HG02571 (cell line): ENCODE data around the gene TRPM2.

Source experiments
- ATAC-seq: cut with Tn5 transposase; IDR thresholded peaks from one replicate; pipeline ENCODE4 v1.9.1; 2021; ENCODE audit warnings: mild to moderate bottlenecking, moderate library complexity; ENCODE audit not compliant: unreplicated experiment

The TRPM2 gene

DNA sequence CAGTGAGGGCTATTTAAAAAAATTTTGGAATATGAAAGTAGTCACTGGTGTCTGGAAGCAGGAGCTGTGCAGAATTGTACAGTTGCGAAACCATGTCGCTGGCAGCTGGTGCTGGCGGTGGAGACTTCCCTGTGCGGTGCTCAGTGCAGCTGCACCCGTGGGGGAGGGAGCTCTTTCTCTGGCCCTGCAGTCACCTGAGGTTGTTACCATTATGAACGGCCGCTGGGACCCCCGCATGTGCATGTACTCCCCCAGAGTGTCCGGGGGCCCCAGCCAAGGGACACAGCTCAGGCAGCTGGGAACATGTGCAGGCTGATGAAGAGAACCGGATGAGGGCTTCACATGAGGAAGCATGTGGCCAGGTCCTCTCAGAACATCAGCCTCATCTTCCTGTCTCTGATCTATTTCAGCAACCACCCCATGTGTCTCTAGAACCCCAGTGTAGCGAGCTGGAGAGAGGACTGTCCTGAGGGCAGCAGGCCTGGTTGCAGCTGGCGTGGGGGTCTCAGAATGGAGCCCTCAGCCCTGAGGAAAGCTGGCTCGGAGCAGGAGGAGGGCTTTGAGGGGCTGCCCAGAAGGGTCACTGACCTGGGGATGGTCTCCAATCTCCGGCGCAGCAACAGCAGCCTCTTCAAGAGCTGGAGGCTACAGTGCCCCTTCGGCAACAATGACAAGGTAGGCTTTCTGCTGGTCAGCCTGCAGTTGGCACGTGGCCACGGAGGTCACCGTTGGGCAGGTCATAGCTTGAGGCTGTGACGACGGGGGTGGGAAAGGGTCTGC is at the start of gene TRPM2:
Gene TRPM2, plus strand, starts transcription at position 431 of the 780 bp plus-strand sequence. Its CDS starts 80 bp downstream, at position 511.
- ATAC-seq = no peak

DNA sequence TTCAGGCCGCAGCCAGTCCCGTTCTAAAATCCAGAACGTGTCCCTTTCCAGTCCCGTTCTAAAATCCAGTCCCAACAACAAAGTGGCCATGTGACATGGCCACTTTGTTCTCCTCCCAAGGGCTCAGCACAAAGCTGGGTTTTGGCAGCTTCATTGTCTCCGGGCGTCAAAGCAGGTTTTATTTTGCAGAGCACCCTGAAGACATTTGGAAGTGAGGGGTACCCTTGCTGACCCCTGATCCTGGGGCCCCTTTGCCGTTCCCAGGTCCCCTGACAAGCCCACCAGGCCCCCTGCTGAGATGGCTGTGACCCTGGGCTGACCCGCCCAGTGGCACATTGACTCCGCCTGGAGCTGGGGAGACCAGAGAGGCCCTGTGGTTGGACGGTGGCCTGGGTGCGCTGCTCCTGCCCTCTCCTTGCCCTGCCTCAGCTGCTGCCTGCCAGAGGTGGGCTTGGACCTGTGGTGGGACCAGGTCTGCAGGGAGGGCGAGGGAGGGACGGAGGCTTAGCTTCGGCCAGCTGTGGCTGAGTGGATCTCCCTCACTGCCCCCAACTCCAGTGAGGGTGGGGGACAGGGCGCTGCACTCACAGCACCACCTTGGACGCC is 49.3 kb upstream of the TRPM2 start:
- no peak for ATAC-seq

DNA sequence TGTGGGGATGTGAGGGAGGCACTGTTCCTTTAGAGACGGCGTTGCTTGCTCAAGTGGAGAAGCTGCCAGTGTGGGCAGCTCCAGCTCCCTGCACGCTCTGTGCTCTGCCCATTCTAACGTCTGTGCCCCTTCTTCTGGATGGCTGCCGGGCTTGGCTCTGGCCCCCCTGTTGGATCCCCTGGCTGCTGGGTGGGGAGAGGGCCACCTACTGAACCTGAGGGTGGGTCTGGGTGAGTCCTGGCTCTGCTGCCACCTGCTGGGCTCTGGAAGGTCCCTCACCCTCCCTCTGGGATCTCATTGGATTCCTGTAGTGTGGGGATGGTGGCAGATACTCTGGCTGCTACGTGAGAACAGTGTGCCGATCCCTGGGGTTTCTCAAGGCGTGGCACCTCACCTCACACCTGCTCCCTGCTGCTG is 48.5 kb upstream of the TRPM2 start:
- no peak for ATAC-seq

DNA sequence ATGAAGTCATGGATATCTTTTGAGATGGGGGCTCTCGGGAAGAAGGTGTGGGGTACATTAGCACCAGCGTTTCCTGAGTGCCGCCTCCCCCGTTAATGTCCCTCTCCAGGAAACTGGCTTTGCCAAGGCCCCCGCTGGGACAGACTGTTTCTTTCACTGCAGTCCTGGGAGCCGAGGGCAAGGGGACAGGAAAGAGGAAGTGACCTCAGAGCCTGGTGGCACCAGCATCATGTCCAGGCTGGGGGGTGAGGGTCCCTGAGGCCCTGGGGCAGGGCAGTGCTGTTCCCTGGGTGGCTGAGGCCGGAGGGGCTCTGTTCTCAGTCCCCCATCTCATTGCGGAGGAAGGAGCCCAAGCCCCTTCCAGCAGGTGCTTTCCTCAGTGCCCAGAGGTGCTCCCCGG is 47.7 kb upstream of the TRPM2 start:
- ATAC-seq = no peak

DNA sequence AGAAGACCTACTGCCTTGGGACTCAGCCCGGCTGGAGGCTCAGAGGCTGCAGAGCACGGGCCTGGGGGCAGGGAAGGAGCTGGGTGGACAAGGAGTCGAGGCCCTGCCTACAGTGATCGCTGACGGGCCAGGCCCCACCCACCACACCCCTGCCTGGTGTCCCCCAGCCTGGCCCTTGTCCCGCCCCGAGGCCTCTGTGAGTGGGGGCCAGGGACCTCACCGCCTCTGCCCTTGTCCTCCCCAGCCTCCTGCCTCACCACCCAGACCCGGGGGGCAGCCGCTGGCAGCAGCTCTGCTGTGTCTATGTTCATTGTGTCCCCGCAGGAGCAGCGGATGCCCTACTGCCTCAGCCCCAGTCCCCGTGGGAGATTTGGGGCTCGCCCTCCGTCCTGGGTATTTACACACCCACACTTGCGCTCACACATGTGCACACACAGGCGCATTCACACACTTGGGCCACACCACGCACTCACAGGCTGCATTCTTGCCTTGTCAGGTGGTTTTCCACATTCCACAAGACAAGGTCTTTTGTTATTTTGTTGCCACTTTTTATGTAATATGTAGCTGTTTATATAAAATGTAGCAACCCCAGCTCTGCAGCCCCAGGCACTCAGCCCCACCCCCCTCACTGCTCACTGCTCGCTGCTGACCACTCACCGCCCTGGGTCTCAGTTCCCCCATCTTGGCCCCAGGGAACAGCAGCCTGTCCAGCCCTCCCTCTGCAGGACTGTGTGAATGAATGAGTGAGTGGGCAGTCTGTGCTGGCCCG is 46.3 kb upstream of the TRPM2 start:
- no peak for ATAC-seq

DNA sequence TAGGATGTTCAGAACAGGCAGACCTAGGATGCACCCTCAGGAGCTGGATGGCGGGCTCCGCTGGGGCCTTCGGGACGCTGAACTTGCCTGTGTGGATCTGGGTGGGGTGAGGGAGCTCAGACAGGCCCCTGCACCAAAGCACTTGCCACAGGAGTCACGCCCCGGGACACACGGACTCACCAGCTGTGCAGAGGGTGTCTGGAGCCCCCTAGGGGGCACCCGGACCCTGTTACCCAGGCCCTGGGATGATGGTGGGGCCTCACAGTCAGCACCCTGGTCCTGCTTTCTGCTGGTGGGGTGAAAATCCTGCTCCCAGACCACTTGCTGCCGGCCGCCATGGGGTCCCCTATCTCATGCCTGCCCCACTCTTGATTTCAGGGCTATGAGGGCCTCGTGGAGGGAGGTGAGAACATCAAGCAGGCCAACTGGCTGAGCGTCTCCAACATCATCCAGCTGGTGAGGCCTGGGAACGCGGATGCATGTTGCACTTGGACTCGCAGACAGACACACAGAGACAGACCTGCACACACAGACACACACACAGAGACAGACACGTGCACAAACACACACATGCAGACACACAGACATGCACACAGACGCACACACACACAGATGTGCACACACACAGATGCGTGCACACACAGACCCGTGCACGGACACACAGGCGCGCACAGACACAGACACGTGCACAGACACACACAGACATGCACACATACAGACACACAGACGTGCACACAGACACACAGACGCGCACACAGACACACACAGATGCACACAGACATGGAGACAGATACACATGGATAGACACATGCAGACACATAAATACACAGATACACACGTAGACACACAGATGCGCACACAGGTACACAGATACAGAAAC is 42.6 kb upstream of the TRPM2 start:
- no peak for ATAC-seq

DNA sequence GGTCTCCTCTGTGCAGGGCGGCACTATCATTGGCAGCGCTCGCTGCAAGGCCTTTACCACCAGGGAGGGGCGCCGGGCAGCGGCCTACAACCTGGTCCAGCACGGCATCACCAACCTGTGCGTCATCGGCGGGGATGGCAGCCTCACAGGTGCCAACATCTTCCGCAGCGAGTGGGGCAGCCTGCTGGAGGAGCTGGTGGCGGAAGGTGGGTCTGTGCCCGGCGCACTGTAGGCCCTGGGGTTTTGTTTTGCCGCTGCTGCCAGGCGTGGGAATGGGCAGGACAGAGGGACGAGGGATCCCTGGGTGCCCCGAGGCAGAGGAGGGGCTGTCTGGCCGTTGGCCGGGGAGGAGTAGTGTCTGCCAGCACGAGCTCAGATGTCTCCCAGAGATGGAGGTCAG is 41.3 kb upstream of the TRPM2 start:
- no peak for ATAC-seq

DNA sequence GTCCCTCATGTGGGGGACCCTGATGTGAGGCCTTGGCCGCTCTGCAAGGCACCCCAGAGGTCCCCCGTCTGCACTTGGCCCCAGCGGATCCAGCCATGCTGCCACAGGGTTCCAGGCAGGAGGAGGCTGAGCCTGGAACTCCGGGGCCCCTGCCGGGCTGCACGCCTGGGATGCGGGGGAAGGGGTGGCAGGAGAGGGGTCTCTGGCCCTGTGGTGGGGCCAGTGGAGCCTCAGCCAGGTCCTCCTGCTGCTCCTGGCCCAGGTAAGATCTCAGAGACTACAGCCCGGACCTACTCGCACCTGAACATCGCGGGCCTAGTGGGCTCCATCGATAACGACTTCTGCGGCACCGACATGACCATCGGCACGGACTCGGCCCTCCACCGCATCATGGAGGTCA is 40.7 kb upstream of the TRPM2 start:
- ATAC-seq = no peak

DNA sequence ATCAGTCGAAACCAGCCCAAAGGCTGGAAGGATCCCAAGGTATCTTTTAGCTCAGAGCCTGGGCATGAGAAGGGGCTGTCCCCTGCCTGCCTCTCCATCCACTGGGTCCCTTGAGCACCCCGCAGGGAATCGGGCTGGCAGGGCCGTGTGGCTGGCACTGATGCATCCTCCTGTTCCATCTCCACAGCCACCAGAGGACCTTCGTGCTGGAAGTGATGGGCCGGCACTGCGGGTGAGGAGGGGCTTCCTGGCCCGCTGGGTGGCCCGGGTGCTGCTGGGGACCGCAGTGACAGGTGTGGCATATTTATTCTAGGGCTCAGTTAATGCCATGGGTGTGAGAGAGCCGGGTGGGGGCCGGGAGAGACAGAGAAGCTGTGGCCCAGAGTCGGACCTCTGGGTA is 40.0 kb upstream of the TRPM2 start:
- no peak for ATAC-seq

DNA sequence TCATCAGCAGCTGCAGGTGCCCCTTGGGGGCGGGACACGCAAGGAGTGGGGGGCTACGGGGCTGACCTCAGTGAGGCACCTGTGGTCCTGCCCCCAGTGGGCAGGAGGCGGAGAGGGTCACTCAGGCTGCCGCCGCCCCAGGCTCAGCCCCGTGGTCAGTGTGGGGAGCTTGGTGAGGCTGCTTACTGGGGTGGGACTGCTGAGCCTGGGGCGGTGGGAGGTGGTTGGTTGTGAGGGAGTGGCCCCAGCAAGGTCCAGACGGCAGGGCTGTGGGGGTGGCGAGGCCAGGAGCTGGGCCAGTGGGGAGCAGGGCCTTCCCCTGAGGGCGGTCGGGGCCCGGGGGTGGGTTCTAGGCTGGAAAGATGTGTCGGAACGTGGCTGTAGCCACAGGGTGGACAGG is 39.3 kb upstream of the TRPM2 start:
- ATAC-seq = no peak

DNA sequence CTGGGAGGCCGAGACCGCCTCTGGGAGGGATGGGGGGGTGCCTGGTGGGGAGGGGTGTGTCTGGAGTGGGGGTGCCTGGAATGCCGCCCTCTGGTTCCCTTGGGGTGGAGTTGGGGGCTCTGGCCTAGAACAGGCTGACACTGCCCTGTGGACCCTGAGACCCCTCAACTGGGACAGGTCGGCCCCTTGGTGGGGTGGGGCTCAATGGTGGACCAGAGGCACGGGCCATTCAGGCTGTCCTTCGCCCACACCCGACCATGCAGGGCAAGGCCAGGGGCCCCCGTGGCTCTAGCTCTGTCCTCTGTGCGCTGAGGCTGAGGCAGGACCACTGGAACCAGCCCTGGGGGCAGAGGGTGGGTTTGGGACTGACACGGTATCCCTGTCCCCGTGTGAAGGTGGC is 38.9 kb upstream of the TRPM2 start:
- ATAC-seq = no peak

DNA sequence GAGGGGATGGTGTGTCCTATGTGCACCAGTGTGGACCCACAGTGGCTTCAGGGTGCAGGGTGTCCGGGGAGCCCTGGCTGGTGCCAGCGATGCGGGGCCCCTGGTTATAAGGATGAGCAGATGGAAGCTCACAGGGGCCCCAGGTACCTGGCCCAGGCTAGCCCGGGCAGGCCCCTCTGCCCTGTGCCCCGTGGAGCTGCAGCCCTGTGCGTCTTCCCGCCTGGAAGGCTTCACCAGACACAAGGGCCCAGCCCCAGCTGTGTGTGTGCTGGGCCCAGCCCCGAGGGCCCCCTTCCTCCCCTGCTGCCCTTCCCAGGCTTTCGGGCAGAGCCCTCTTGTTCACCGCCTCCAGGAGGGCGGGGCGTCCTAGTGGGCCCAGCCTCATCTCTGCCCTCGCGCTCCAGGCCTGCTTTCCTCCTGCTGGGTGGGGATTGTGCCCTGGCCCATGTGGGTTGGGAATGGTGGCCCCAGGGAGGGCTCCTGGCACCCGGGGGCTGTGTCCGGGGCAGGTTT is 37.7 kb upstream of the TRPM2 start:
- ATAC-seq = no peak

DNA sequence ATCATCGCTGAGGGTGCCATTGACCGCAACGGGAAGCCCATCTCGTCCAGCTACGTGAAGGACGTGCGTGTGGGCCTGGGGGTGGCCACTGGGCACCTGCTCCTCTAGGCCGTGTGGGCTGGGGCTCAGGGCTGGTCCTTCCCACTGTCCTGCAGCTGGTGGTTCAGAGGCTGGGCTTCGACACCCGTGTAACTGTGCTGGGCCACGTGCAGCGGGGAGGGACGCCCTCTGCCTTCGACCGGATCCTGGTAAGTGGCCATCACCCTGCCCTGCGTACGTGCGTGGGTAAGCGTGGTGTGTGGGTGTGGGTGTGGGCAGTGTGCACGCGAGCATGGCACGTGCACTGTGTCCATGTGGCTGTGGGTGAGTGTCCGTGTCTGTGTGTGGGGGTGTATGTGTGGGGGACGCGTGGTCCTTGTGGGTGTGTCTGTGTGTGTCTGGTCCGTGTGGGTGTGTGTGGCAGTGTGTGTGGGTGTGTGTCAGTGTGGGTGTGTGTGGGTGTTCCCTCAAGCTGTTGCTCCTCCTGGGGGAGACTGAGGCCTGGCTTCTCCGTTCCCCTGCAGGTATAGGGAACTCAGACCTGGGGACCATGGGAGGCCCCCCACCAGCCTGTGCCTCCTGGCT is 37.0 kb upstream of the TRPM2 start:
- ATAC-seq = no peak

DNA sequence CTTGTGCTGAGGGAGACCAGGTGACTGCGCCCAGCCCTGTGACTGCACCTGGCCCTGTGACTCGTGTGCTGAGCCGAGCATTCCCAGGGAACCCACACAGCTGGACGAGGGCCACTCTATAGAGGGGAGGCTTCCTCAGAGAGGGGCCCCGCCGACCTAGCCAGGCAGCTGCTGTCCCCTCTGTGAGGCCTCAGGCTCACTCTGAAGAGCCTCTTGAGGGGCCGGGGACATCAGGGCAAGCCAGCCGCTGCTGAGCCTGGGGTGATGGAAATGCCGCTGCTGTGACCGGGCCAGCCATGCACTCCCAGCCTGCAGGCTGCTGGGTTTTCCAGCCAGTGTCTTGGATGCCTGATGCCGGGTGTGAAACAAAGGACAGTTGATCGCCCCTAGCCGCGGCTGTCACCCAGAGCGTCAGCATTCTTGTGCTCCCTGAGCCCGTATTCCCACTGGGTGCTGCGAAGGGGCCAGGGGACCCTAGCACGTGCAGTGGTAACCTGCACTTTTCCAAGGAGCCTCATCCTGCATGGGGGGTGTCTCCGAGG is 36.1 kb upstream of the TRPM2 start:
- ATAC-seq = no peak

DNA sequence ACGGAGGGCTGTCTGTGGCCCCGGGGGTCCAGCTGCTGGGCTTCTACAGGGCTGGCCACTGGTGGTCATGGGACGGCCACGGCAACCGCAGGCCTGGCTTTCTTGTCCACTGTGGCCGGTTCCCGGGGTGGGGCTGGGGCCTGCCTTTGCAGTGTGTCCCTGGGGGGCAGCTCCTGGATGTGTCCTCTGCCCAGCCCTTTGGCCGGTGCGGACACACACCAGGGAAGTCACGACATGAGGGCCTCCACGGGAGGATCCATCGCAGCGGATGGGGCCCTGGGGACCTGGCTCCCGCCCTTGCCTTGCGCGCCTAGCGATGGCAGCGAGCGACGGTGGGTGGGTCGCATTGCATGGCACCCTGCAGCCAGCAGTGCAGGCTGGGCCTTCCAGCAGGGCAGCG is 35.5 kb upstream of the TRPM2 start:
- no peak for ATAC-seq

DNA sequence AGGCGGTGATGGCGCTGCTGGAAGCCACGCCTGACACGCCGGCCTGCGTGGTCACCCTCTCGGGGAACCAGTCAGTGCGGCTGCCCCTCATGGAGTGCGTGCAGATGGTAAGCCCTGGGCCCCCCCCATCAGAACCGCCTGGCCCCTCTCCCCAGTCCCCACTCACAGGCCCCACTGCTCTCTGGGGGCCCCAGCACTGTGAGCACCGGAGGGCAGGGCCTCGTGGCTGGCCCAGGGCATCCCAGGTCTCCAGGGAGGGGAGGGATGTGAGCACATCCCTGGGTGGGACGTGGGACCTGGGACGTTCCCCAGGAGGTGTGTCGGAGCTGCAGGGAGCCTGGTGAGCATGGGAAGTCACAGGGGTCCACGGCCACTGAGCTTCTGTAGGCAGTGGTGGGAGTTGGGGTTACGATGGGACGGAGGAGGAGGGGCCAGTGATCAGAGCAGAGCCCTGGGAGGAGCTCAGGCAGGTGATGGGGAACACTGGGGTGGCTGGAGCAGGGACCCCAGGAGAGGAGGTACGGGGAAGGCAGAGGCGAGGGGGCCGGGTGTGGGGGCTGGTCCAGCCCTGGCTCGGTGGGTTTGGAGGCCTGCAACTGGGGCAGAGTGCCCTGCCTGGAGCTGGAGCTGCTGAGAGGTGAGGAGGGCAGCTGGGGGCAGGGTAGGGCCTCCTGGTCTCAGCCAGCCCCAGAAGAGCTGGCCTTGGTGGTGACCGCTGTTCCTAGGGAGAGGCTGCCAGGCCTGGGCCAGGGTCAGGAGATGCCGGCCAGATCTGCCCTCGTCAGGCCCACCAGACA is 34.7 kb upstream of the TRPM2 start:
- ATAC-seq = no peak

DNA sequence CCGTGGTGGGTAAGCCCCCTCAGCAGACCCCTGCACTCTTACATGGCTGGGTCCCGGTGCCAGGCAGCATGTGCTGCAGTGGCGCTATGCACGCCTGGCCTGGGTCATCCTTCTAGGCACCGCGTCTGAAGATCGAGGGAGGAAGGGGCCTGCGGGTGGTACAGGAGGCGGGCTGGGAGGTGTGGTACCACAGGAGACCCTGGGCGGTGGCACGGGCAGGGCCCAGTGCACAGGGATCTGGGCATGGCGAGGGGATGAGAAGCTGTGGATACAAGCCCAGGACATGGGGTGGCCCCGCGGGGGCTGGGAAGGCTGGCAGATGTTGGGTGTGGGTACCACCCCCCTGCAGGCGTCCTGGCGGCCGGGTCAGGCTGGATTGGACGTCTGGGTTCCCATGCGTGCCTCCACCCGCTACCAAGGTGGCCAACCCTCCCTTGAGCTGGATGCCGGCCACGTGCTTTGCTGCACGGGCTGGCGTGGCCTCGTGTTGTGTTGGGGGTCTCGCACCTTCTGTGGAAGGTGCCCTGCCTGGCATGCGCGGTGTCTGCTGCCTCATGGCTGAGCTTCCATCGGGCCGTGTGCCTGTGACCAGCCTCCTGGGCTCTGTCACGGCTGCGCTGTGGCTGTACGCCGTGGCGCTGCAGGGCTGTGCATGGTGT is 33.9 kb upstream of the TRPM2 start:
- ATAC-seq = no peak

DNA sequence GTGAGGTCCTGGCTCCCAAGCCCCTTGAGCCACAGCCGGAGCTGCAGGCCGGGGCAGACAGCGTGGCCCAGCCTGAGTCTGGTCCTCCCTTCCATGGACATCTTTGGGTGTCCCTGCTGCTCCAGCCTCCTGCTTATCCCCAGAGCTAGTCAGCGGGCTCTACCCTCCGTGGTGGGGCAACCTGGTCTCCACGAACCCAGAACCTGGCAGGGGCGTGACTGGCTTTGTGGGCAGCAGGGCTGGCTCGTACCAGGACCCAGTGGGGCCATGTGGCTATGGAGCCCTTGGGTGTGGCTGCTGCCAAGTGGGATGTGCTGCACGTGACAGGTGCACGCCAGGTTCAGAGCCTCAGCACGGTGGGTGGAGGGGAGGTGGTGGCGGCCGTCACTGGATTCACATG is 32.6 kb upstream of the TRPM2 start:
- ATAC-seq = no peak
